Lung (tissue), 12 donors: Measurements from ENCODE around the gene GRAP. TPM values are rescaled to one million over a fixed set of nuclear protein-coding genes. Genes with fewer than 3 reads are reported as not detected.

Source experiments
- ATAC-seq: fragments of 200-7000 bp; cut with Tn5 transposase; one replicate; pipeline ENCODE4 v1.9.1; 2020; ENCODE audit warnings: moderate number of reproducible peaks; ENCODE audit not compliant: insufficient read depth, low FRiP score
- DNase-seq, 3 donors: peaks; one replicate each; pipeline ENCODE4 v3.0.0-alpha.2; 2013 to 2017
- H3K27ac ChIP-seq, 2 donors: one replicate each; pipeline ENCODE4 v1.5.1; 2013; ENCODE audit warnings: mild to moderate bottlenecking in 2 of 2, moderate library complexity in 2 of 2, control low read depth in 1 of 2, inconsistent platforms in 1 of 2, low read depth in 1 of 2, low read length in 1 of 2
- H3K27me3 ChIP-seq, 3 donors: one replicate each; pipeline ENCODE4 v1.5.1; 2013; ENCODE audit warnings: low read length in 2 of 3; ENCODE audit not compliant: control insufficient read depth in 3 of 3, insufficient read depth in 3 of 3
- H3K36me3 ChIP-seq, 4 donors: one replicate each; pipeline ENCODE4 v1.5.1; 2013; ENCODE audit warnings: low read length in 4 of 4, mild to moderate bottlenecking in 1 of 4, moderate library complexity in 1 of 4; ENCODE audit not compliant: control insufficient read depth in 4 of 4, insufficient read depth in 4 of 4
- H3K4me1 ChIP-seq, 5 donors: one replicate each; pipeline ENCODE4 v1.5.1; 2013; ENCODE audit warnings: low read length in 5 of 5, mild to moderate bottlenecking in 2 of 5, moderate library complexity in 1 of 5; ENCODE audit not compliant: control insufficient read depth in 5 of 5, insufficient read depth in 5 of 5
- H3K4me3 ChIP-seq: one replicate; pipeline ENCODE4 v1.5.1; 2013; ENCODE audit warnings: mild to moderate bottlenecking, control low read depth, moderate library complexity
- H3K9ac ChIP-seq, 2 donors: one replicate each; pipeline ENCODE4 v1.5.1; 2013; ENCODE audit warnings: low read length in 2 of 2, control low read depth in 1 of 2; ENCODE audit not compliant: insufficient read depth in 1 of 2
- H3K9me3 ChIP-seq, 4 donors: one replicate each; pipeline ENCODE4 v1.5.1; 2013; ENCODE audit warnings: low read length in 3 of 4, mild to moderate bottlenecking in 1 of 4, moderate library complexity in 1 of 4; ENCODE audit not compliant: control insufficient read depth in 4 of 4, insufficient read depth in 3 of 4
- CTCF ChIP-seq: IDR thresholded peaks from 2 replicates; pipeline ENCODE4 v1.5.1; 2012; ENCODE audit warnings: mild to moderate bottlenecking; ENCODE audit errors: control extremely low read depth, extremely low read depth
- WGBS, 2 donors: extraction: QIAGEN DNeasy Blood & Tissue Kit; methylation state at CpG; one replicate each; pipeline ENCODE4 v1.1.7; 2013; 5-methylcytosine and 5-hydroxymethylcytosine counted together
- polyA plus RNA-seq, 2 donors: library from polyadenylated mRNA; stranded (reverse); fragments of 200-250 nt; gene quantifications; one replicate each; pipeline ENCODE4 v1.2.1, GENCODE V29; 2013
- total RNA-seq, 2 donors: library from RNA; depleted of rRNA in 1 of 2; stranded (reverse); fragments of >200 nt in 1 of 2; gene quantifications; one replicate each; pipeline ENCODE4 v1.2.1, GENCODE V29; 2014 to 2021
- donor health status: control.
- donor health status: control.
- donor health status: Bipolar disorder and iron deficiency.
- donor health status: healthy.
- donor health status: DM: yes; HTN: yes; CAD: no.

GRAP gene
- total and polyA plus RNA-seq, 4 donors, result 6.7 to 14.3 (median 9.8) TPM

- ATAC-seq (no peak), DNase-seq (no peak)
- no peak overlapping the region for H3K9ac ChIP-seq
- TF ChIP-seq CTCF, result no peak
- H3K4me3 ChIP-seq, result no peak overlapping the region
- H3K27me3 ChIP-seq, result no peaks in the 10 kb centered on the region
- WGBS, 2 donors, result 94 to 96% methylated on average over 9 of the region's 9 CpGs
- no peaks in the 10 kb centered on the region for H3K9me3 ChIP-seq
- H3K4me1 ChIP-seq, result peaks cover 0 to 8% (median 0%) of the 10 kb centered on the region in 5 donors
- no peak overlapping the region for H3K27ac ChIP-seq
- peaks cover 0 to 3% (median 0%) of the 10 kb centered on the region in 4 donors for H3K36me3 ChIP-seq
Observed at GRCh38 chr17:18987230-18987610, 59.5 kb downstream of the GRAP start.

GRCh38 chr17:18986541-18987229 is 60.1 kb downstream of the GRAP start:
- H3K27ac ChIP-seq, result no peak overlapping the region
- DNase-seq, result no peak
- WGBS, 2 donors, result 86 to 87% methylated on average over 21 of the region's 21 CpGs

GRCh38 chr17:18985475-18985874 is 61.3 kb downstream of the GRAP start:
- peaks cover 0 to 12% (median 4%) of the 10 kb centered on the region in 5 donors for H3K4me1 ChIP-seq

More at GRCh38 chr17:18986541-18987229, 60.1 kb downstream of the GRAP start:
- H3K27me3 ChIP-seq, result no peaks in the 10 kb centered on the region
- H3K4me3 ChIP-seq, result no peak overlapping the region
- H3K4me1 ChIP-seq, result peaks cover 0 to 8% (median 0%) of the 10 kb centered on the region in 5 donors
- H3K36me3 ChIP-seq, result peaks cover 0 to 3% (median 0%) of the 10 kb centered on the region in 4 donors
- H3K9me3 ChIP-seq, result no peaks in the 10 kb centered on the region
- TF ChIP-seq CTCF, result no peak
- no peak overlapping the region for H3K9ac ChIP-seq
- no peak for ATAC-seq

More at GRCh38 chr17:18985475-18985874, 61.3 kb downstream of the GRAP start:
- H3K9me3 ChIP-seq, result no peaks in the 10 kb centered on the region
- H3K4me3 ChIP-seq, result no peak overlapping the region
- H3K9ac ChIP-seq, result no peak overlapping the region
- no peak overlapping the region for H3K27ac ChIP-seq
- H3K36me3 ChIP-seq, result peaks cover 0 to 3% (median 0%) of the 10 kb centered on the region in 4 donors
- WGBS, 2 donors, result 91% methylated on average over 9 of the region's 9 CpGs
- ATAC-seq (no peak), DNase-seq (no peak)
- no peaks in the 10 kb centered on the region for H3K27me3 ChIP-seq
- no peak for TF ChIP-seq CTCF
